Hematopoietic multipotent progenitor cell treated with erythropoietin and hydrocortisone succinate and interleukin-3 and kit ligand, for 8 days (in vitro differentiated cells): ENCODE results near the gene ADD3.

Experiments
- DNase-seq: peaks from one replicate; pipeline ENCODE4 v3.0.0-alpha.2; 2015

The ADD3 gene

GRCh38 chr10:110006358-110007160 lies 1.2 kb upstream of the ADD3 start:
- DNase-seq: no peak

GRCh38 chr10:110007161-110007700 lies 553 bp upstream of the ADD3 start:
- no peak for DNase-seq

- DNase-seq: peak; percentile 64
These were observed 945 bp downstream of the ADD3 start for GRCh38 chr10:110008518-110009339.

- peak; percentile 83 for DNase-seq
These were observed 2.1 kb downstream of the ADD3 start for GRCh38 chr10:110009736-110010475.

- no peak for DNase-seq
These were observed 2.9 kb downstream of the ADD3 start for GRCh38 chr10:110010486-110011378.

GRCh38 chr10:110011681-110012080 lies 3.9 kb downstream of the ADD3 start:
- no peak for DNase-seq

- no peak for DNase-seq
These were observed 6.0 kb downstream of the ADD3 start for GRCh38 chr10:110013630-110014293.

- DNase-seq: peak; percentile 32
These were observed 8.3 kb downstream of the ADD3 start for GRCh38 chr10:110016039-110016438.

GRCh38 chr10:110017052-110017451 lies 9.3 kb downstream of the ADD3 start:
- DNase-seq: no peak

GRCh38 chr10:110017907-110018306 lies 10.1 kb downstream of the ADD3 start:
- no peak for DNase-seq

- DNase-seq: no peak
These were observed 12.5 kb downstream of the ADD3 start for GRCh38 chr10:110020265-110020664.

- no peak for DNase-seq
These were observed 15.1 kb downstream of the ADD3 start for GRCh38 chr10:110022716-110023504.

GRCh38 chr10:110023785-110024465 lies 16.1 kb downstream of the ADD3 start:
- no peak for DNase-seq

GRCh38 chr10:110029450-110029849 lies 21.7 kb downstream of the ADD3 start:
- DNase-seq: no peak

- DNase-seq: no peak
These were observed 25.3 kb downstream of the ADD3 start for GRCh38 chr10:110032801-110033700.

GRCh38 chr10:110033701-110034235 lies 26.0 kb downstream of the ADD3 start:
- DNase-seq: no peak

GRCh38 chr10:110034596-110034995 lies 26.8 kb downstream of the ADD3 start:
- DNase-seq: no peak

- DNase-seq: no peak
These were observed 27.5 kb downstream of the ADD3 start for GRCh38 chr10:110035070-110035921.
